HL-60 (cell line): Measurements from ENCODE around the gene CLIC3.

Experiments used
- CTCF ChIP-seq: IDR thresholded peaks from one replicate; pipeline ENCODE4 v1.5.1; 2011; ENCODE audit warnings: low read length, control low read depth, inconsistent platforms; ENCODE audit not compliant: insufficient read depth
- GABPA ChIP-seq: IDR thresholded peaks from 2 replicates; pipeline ENCODE4 v1.6.1; 2012; ENCODE audit warnings: low read depth
- POLR2AphosphoS5 ChIP-seq: IDR thresholded peaks from 2 replicates; pipeline ENCODE4 v1.6.1; 2012; ENCODE audit warnings: low read depth
- SPI1 ChIP-seq: IDR thresholded peaks from 2 replicates; pipeline ENCODE4 v1.6.1; 2012; ENCODE audit warnings: low read depth, mild to moderate bottlenecking, borderline replicate concordance
- TF ChIP-seq, protein P1 (sequence below): IDR thresholded peaks from 2 replicates; pipeline ENCODE4 v1.6.1; 2012; ENCODE audit warnings: low read depth; ENCODE audit not compliant: insufficient replicate concordance

GRCh38 chr9:137035507-137035834 lies 39.1 kb upstream of the CLIC3 start:
- TF ChIP-seq CTCF, result no peak
- no peak for TF ChIP-seq POLR2AphosphoS5
- TF ChIP-seq, protein P1, sequence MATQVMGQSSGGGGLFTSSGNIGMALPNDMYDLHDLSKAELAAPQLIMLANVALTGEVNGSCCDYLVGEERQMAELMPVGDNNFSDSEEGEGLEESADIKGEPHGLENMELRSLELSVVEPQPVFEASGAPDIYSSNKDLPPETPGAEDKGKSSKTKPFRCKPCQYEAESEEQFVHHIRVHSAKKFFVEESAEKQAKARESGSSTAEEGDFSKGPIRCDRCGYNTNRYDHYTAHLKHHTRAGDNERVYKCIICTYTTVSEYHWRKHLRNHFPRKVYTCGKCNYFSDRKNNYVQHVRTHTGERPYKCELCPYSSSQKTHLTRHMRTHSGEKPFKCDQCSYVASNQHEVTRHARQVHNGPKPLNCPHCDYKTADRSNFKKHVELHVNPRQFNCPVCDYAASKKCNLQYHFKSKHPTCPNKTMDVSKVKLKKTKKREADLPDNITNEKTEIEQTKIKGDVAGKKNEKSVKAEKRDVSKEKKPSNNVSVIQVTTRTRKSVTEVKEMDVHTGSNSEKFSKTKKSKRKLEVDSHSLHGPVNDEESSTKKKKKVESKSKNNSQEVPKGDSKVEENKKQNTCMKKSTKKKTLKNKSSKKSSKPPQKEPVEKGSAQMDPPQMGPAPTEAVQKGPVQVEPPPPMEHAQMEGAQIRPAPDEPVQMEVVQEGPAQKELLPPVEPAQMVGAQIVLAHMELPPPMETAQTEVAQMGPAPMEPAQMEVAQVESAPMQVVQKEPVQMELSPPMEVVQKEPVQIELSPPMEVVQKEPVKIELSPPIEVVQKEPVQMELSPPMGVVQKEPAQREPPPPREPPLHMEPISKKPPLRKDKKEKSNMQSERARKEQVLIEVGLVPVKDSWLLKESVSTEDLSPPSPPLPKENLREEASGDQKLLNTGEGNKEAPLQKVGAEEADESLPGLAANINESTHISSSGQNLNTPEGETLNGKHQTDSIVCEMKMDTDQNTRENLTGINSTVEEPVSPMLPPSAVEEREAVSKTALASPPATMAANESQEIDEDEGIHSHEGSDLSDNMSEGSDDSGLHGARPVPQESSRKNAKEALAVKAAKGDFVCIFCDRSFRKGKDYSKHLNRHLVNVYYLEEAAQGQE, result no peak
- TF ChIP-seq GABPA, result no peak
- TF ChIP-seq SPI1, result no peak
